HepG2 (cell line): ENCODE measurements around the gene TMBIM6. TPM values are rescaled to one million over a fixed set of nuclear protein-coding genes. Genes with fewer than 3 reads are reported as not detected.

Experiments used
- ATM ChIP-seq: fragments of 450-650 bp; IDR thresholded peaks from 2 replicates; pipeline ENCODE4 v1.7.1; 2017; ENCODE audit warnings: mild to moderate bottlenecking, borderline replicate concordance
- CBX5 ChIP-seq: sonication (generic); formaldehyde crosslinking; IDR thresholded peaks from 2 replicates; pipeline ENCODE4 v1.4.0; 2020; ENCODE audit warnings: missing genetic modification reagents, borderline replicate concordance
- FOXJ3 ChIP-seq: sonication (generic); formaldehyde crosslinking; IDR thresholded peaks from 2 replicates; pipeline ENCODE4 v1.4.0; 2020; ENCODE audit warnings: missing genetic modification reagents, mild to moderate bottlenecking, borderline replicate concordance
- HCFC1 ChIP-seq: fragments of 150-350 bp; IDR thresholded peaks from 2 replicates; pipeline ENCODE4 v1.6.1; 2014; ENCODE audit warnings: low read depth, low read length
- RFXAP ChIP-seq: sonication (generic); formaldehyde crosslinking; IDR thresholded peaks from 2 replicates; pipeline ENCODE4 v1.4.0; 2020; ENCODE audit warnings: missing genetic modification reagents, borderline replicate concordance
- SOX13 ChIP-seq, 3 experiments: fragments of 450-650 bp in 1 of 3; sonication (generic) in 1 of 3; formaldehyde crosslinking in 1 of 3; IDR thresholded peaks in 2 of 3; conservative IDR thresholded peaks in 1 of 3; 2 replicates each; pipeline versions ENCODE4 v1.5.0 to v1.6.1; 2016 to 2020; ENCODE audit warnings: antibody characterized with exemption in 1 of 3, mild to moderate bottlenecking in 1 of 3, missing compliant biosample characterization in 1 of 3, missing genetic modification reagents in 1 of 3, moderate library complexity in 1 of 3
- SSRP1 ChIP-seq: IDR thresholded peaks from 2 replicates; pipeline ENCODE4 v1.6.1; 2016; ENCODE audit warnings: control low read depth
- TMF1 ChIP-seq: sonication (generic); formaldehyde crosslinking; IDR thresholded peaks from 2 replicates; pipeline ENCODE4 v1.8.1; 2022; ENCODE audit warnings: low read depth, missing genetic modification reagents
- U2AF2 ChIP-seq: fragments of 200-400 bp; formaldehyde crosslinking; IDR thresholded peaks from 2 replicates; pipeline ENCODE4 v1.6.1; 2017; ENCODE audit warnings: low read depth, mild to moderate bottlenecking, low read length
- ZBTB40 ChIP-seq, 2 experiments: fragments of 450-650 bp in 1 of 2; sonication (generic) in 1 of 2; formaldehyde crosslinking in 1 of 2; IDR thresholded peaks; 2 replicates each; pipeline versions ENCODE4 v1.6.1 to v1.8.0; 2016 to 2022; ENCODE audit warnings: antibody characterized with exemption in 1 of 2, mild to moderate bottlenecking in 1 of 2, missing genetic modification reagents in 1 of 2
- ZNF263 ChIP-seq: sonication (generic); formaldehyde crosslinking; IDR thresholded peaks from 2 replicates; pipeline ENCODE4 v1.4.0; 2020; ENCODE audit warnings: missing genetic modification reagents
- ZNF34 ChIP-seq: sonication (generic); formaldehyde crosslinking; IDR thresholded peaks from 2 replicates; pipeline ENCODE4 v1.4.0; 2020; ENCODE audit warnings: mild to moderate bottlenecking, missing genetic modification reagents, borderline replicate concordance
- polyA plus RNA-seq, 8 experiments: library from polyadenylated mRNA; depleted of rRNA in 3 of 8; stranded (reverse) in 7 of 8; unstranded in 1 of 8; fragments of >200 nt; fragmentation: Illumina TruSeq in 4 of 8; extraction: Trizol in 4 of 8; gene quantifications; 2 replicates each; pipeline versions ENCODE4 v1.2.1 to v1.2.3, GENCODE V29; 2011 to 2016; ENCODE audit warnings: low read depth in 4 of 8, missing spikeins in 1 of 8, mixed read lengths in 1 of 8; ENCODE audit not compliant: insufficient read depth in 1 of 8
- total RNA-seq, 5 experiments: library from RNA; depleted of rRNA; stranded (reverse); fragments of >200 nt; fragmentation: Illumina TruSeq; extraction: Trizol; gene quantifications; 2 replicates each; pipeline ENCODE4 v1.2.3, GENCODE V29; 2016; ENCODE audit warnings: low read depth in 1 of 5
- TF ChIP-seq, protein P1 (sequence below): sonication (generic); formaldehyde crosslinking; IDR thresholded peaks from 2 replicates; pipeline ENCODE4 v1.5.1; 2020; ENCODE audit warnings: mild to moderate bottlenecking, missing genetic modification reagents, moderate library complexity

TMBIM6 gene
- total and polyA plus RNA-seq, 2 of the 13 experiments (the other 11 are each of a cell fraction or from before 2014, with no cell fraction given): 412 to 468 TPM

DNA sequence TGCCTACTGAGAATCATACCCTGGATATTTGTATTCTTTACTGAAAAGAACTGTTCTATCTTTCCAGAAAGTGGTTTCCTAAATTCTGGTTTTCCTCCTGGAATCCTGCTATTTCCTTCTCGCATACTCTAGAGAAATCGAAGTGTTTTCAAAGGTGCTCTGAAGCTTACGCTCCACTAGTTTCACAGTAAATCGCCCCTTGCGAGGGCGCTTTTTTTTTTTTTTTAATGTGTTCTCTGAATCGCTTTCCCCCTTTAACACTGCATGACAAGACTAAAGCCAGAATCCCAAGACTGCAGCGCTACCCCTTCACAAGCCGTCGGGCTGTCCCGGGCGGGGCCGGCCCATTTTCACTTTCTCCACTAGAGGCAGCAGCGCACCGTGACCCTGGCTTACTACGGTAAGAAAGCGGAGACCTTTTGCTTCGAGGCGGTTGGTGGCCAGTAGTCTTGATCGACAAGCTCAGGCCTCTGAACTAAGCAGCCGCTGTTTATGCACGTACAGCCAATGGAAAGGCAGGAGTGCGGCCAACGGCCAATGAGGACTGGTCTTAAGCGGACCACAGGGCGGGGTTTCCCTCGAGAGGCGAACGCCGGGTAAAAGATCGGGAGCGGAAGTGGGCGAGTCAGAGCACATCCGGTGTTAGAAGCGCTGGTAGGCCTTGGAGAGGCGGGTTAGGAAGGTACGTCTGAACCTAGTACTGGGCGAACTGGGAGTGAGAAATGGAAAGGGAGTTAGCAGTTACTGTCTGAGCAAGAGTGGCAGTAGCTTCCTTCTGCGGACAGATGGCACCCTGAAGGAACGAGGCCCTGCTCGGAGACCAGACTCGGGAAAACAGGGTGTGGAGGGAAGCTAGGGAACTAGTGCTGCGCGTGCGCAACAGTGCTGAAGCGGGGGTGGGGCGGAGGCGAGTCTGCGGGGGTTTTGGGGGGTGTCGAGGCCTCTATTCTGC is at the start of gene TMBIM6 (continued):
- TF ChIP-seq SSRP1 (CRISPR knock-in tag) (no peak), TMF1 (CRISPR knock-in tag) (peak; percentile 68; the same call in 1 of the 2 replicates), SOX13 (IDR thresholded peaks at IDR 0.05) (0 out of 2 replicates have a peak, but pooled peaks have one; percentile 44), SOX13 (CRISPR knock-in tag; conservative IDR thresholded peaks at IDR 0.05 in 1 of 2, IDR thresholded peaks at IDR 0.05 in 1 of 2) (peak in 1 of 2 experiments; percentile 26; a peak in 1 of 4 replicates), ZNF263 (CRISPR knock-in tag) (0 out of 2 replicates have a peak, but pooled peaks have one; percentile 21), HCFC1 (no peak; the same call in 1 of the 2 replicates), ZNF34 (CRISPR knock-in tag) (no peak), ATM (no peak), ZBTB40 (IDR thresholded peaks at IDR 0.05) (peak; percentile 75), ZBTB40 (CRISPR knock-in tag; IDR thresholded peaks at IDR 0.05) (no peak; the same call in 1 of the 2 replicates), RFXAP (CRISPR knock-in tag) (peak; percentile 77; the same call in 1 of the 2 replicates), FOXJ3 (CRISPR knock-in tag) (peak; percentile 60; the same call in 1 of the 2 replicates), CBX5 (peak; percentile 23; the same call in 1 of the 2 replicates), U2AF2 (no peak)
- TF ChIP-seq, protein P1, sequence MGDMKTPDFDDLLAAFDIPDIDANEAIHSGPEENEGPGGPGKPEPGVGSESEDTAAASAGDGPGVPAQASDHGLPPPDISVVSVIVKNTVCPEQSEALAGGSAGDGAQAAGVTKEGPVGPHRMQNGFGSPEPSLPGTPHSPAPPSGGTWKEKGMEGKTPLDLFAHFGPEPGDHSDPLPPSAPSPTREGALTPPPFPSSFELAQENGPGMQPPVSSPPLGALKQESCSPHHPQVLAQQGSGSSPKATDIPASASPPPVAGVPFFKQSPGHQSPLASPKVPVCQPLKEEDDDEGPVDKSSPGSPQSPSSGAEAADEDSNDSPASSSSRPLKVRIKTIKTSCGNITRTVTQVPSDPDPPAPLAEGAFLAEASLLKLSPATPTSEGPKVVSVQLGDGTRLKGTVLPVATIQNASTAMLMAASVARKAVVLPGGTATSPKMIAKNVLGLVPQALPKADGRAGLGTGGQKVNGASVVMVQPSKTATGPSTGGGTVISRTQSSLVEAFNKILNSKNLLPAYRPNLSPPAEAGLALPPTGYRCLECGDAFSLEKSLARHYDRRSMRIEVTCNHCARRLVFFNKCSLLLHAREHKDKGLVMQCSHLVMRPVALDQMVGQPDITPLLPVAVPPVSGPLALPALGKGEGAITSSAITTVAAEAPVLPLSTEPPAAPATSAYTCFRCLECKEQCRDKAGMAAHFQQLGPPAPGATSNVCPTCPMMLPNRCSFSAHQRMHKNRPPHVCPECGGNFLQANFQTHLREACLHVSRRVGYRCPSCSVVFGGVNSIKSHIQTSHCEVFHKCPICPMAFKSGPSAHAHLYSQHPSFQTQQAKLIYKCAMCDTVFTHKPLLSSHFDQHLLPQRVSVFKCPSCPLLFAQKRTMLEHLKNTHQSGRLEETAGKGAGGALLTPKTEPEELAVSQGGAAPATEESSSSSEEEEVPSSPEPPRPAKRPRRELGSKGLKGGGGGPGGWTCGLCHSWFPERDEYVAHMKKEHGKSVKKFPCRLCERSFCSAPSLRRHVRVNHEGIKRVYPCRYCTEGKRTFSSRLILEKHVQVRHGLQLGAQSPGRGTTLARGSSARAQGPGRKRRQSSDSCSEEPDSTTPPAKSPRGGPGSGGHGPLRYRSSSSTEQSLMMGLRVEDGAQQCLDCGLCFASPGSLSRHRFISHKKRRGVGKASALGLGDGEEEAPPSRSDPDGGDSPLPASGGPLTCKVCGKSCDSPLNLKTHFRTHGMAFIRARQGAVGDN (CRISPR knock-in tag): peak; percentile 69
